HEK293 (cell line): ENCODE results near the gene DCST2.

Experiments
- CTCF ChIA-PET: fragments of 350-600 bp; formaldehyde crosslinking; extraction: SDS; loops from one replicate; lab custom pipeline; 2021; ENCODE audit warnings: antibody characterized with exemption; lab: Yijun Ruan, JAX
- POLR2A ChIA-PET: fragments of 300-600 bp; formaldehyde crosslinking; extraction: SDS; loops from one replicate; lab custom pipeline; 2020; ENCODE audit warnings: antibody characterized with exemption, inconsistent platforms; lab: Yijun Ruan, JAX
- H3K27ac ChIP-seq: fragments of 200-500 bp; sonication (Bioruptor generic); 2 replicates; pipeline ENCODE4 v1.5.1; 2014; ENCODE audit warnings: low read depth, low read length, control low read depth, inconsistent platforms; ENCODE audit errors: extremely low read depth
- H3K36me3 ChIP-seq, 2 experiments: fragments of 200-500 bp in 1 of 2; sonication (Bioruptor generic) in 1 of 2; 1 replicate in 1 of 2; 2 replicates in 1 of 2; pipeline ENCODE4 v1.5.1; 2014 to 2017; ENCODE audit warnings: inconsistent platforms in 2 of 2, low read length in 2 of 2; ENCODE audit not compliant: control insufficient read depth in 2 of 2, insufficient read depth in 1 of 2
- H3K4me1 ChIP-seq: fragments of 200-500 bp; sonication (Bioruptor generic); 2 replicates; pipeline ENCODE4 v1.5.1; 2014; ENCODE audit warnings: mild to moderate bottlenecking, low read length, inconsistent platforms; ENCODE audit not compliant: control insufficient read depth, insufficient read depth
- H3K4me3 ChIP-seq: 2 replicates; pipeline ENCODE4 v1.5.1; 2011; ENCODE audit warnings: low read depth, mild to moderate bottlenecking, control low read depth, low read length, moderate library complexity
- H3K9me3 ChIP-seq: fragments of 200-500 bp; sonication (Bioruptor generic); 2 replicates; pipeline ENCODE4 v1.5.1; 2014; ENCODE audit warnings: low read depth, low read length, inconsistent platforms; ENCODE audit not compliant: control insufficient read depth, insufficient read depth
- HOXA7 ChIP-seq: sonication (generic); formaldehyde crosslinking; IDR thresholded peaks from 2 replicates; pipeline ENCODE4 v1.8.1; 2022; ENCODE audit warnings: missing genetic modification reagents, borderline replicate concordance
- IKZF3 ChIP-seq: fragments of 450-650 bp; IDR thresholded peaks from 2 replicates; pipeline ENCODE4 v1.5.0; 2018; ENCODE audit warnings: missing biosample characterization, mild to moderate bottlenecking, missing genetic modification characterization, moderate library complexity
- KLF16 ChIP-seq: fragments of 450-650 bp; formaldehyde crosslinking; IDR thresholded peaks from 2 replicates; pipeline ENCODE4 v1.5.1; 2017; ENCODE audit warnings: missing biosample characterization, missing genetic modification characterization
- KLF8 ChIP-seq: fragments of 450-650 bp; formaldehyde crosslinking; IDR thresholded peaks from 2 replicates; pipeline ENCODE4 v1.5.1; 2016; ENCODE audit warnings: missing biosample characterization, missing genetic modification characterization
- PRDM2 ChIP-seq: fragments of 450-650 bp; formaldehyde crosslinking; IDR thresholded peaks from 2 replicates; pipeline ENCODE4 v1.5.1; 2016; ENCODE audit warnings: missing biosample characterization, missing genetic modification characterization, borderline replicate concordance
- REST ChIP-seq: fragments of 450-650 bp; formaldehyde crosslinking; IDR thresholded peaks from 2 replicates; pipeline ENCODE4 v1.5.1; 2016; ENCODE audit warnings: missing biosample characterization, missing genetic modification characterization
- SALL2 ChIP-seq: fragments of 450-650 bp; formaldehyde crosslinking; IDR thresholded peaks from 2 replicates; pipeline ENCODE4 v1.5.0; 2017; ENCODE audit warnings: missing biosample characterization, mild to moderate bottlenecking, missing genetic modification characterization, borderline replicate concordance
- SCRT1 ChIP-seq: fragments of 450-650 bp; formaldehyde crosslinking; IDR thresholded peaks from 2 replicates; pipeline ENCODE4 v1.5.1; 2016; ENCODE audit warnings: missing biosample characterization, missing genetic modification characterization, borderline replicate concordance
- SCRT2 ChIP-seq: fragments of 450-650 bp; formaldehyde crosslinking; IDR thresholded peaks from 2 replicates; pipeline ENCODE4 v1.5.1; 2016; ENCODE audit warnings: missing biosample characterization, missing genetic modification characterization
- SP2 ChIP-seq: fragments of 450-650 bp; formaldehyde crosslinking; IDR thresholded peaks from 2 replicates; pipeline ENCODE4 v1.5.1; 2016; ENCODE audit warnings: missing biosample characterization, missing genetic modification characterization
- ZBTB20 ChIP-seq: fragments of 450-650 bp; formaldehyde crosslinking; IDR thresholded peaks from 2 replicates; pipeline ENCODE4 v1.5.1; 2016; ENCODE audit warnings: missing biosample characterization, missing genetic modification characterization
- ZBTB8A ChIP-seq: fragments of 450-650 bp; formaldehyde crosslinking; IDR thresholded peaks from 2 replicates; pipeline ENCODE4 v1.5.1; 2016; ENCODE audit warnings: missing biosample characterization, missing genetic modification characterization
- ZFP37 ChIP-seq: fragments of 450-650 bp; formaldehyde crosslinking; IDR thresholded peaks from 2 replicates; pipeline ENCODE4 v1.5.1; 2016; ENCODE audit warnings: missing biosample characterization, missing genetic modification characterization
- ZNF138 ChIP-seq: fragments of 450-650 bp; formaldehyde crosslinking; IDR thresholded peaks from 2 replicates; pipeline ENCODE4 v1.5.1; 2016; ENCODE audit warnings: missing biosample characterization, missing genetic modification characterization, borderline replicate concordance
- ZNF184 ChIP-seq: fragments of 450-650 bp; IDR thresholded peaks from 2 replicates; pipeline ENCODE4 v1.5.1; 2018; ENCODE audit warnings: missing biosample characterization, mild to moderate bottlenecking, missing genetic modification characterization
- ZNF266 ChIP-seq: fragments of 450-650 bp; formaldehyde crosslinking; IDR thresholded peaks from 2 replicates; pipeline ENCODE4 v1.5.1; 2016; ENCODE audit warnings: missing biosample characterization, missing genetic modification characterization, low read depth
- ZNF292 ChIP-seq: fragments of 450-650 bp; formaldehyde crosslinking; IDR thresholded peaks from 2 replicates; pipeline ENCODE4 v1.5.1; 2016; ENCODE audit warnings: low read depth, missing biosample characterization, missing genetic modification characterization, borderline replicate concordance
- ZNF488 ChIP-seq: fragments of 450-650 bp; formaldehyde crosslinking; IDR thresholded peaks from 2 replicates; pipeline ENCODE4 v1.5.1; 2016; ENCODE audit warnings: missing biosample characterization, missing genetic modification characterization
- ZNF560 ChIP-seq: fragments of 450-650 bp; formaldehyde crosslinking; IDR thresholded peaks from 2 replicates; pipeline ENCODE4 v1.5.1; 2017; ENCODE audit warnings: missing biosample characterization, missing genetic modification characterization, borderline replicate concordance
- ZNF561 ChIP-seq: fragments of 450-650 bp; IDR thresholded peaks from 2 replicates; pipeline ENCODE4 v1.5.1; 2018; ENCODE audit warnings: missing biosample characterization, missing genetic modification characterization, borderline replicate concordance
- ZNF623 ChIP-seq: fragments of 450-650 bp; formaldehyde crosslinking; IDR thresholded peaks from 2 replicates; pipeline ENCODE4 v1.5.1; 2016; ENCODE audit warnings: missing biosample characterization, missing genetic modification characterization
- ZNF624 ChIP-seq: fragments of 450-650 bp; formaldehyde crosslinking; IDR thresholded peaks from 2 replicates; pipeline ENCODE4 v1.5.1; 2017; ENCODE audit warnings: missing biosample characterization, missing genetic modification characterization
- TF ChIP-seq, protein P1 (sequence below): fragments of 450-650 bp; formaldehyde crosslinking; IDR thresholded peaks from 2 replicates; pipeline ENCODE4 v1.5.1; 2016; ENCODE audit warnings: missing biosample characterization, missing genetic modification characterization
- TF ChIP-seq, protein P2 (sequence below): fragments of 450-650 bp; IDR thresholded peaks from 2 replicates; pipeline ENCODE4 v1.5.1; 2018; ENCODE audit warnings: missing biosample characterization, mild to moderate bottlenecking, missing genetic modification characterization

DCST2 gene

DNA sequence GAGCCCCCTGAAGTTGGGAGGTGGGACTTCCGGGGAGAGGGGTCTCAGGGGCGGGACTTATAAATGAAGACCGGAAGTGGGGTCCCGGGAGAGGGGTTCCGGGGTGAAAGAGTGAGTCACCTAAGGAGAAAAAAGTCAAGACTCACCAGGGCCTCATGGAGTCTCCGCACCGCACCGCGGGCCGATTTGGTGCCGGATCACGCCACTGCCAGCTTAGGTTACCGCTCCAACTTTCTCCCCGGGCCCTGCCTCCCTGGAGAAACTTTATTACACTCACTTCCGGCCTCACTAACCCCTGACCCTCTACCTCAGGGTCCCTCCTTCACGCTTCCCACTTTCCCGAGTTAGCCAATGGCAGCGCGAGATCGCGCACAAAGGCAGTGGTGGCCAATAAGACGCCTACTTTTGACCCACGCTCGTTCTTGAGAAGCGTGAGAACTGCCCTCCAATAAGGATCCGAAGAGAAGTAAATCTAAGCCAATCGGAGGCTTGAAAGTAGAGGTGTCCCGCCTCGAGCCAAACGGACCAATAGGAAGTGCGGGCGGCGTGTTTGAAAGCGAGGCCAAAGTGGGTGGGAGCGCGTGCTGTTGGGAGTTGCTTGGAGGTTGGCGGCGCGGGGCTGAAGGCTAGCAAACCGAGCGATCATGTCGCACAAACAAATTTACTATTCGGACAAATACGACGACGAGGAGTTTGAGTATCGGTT, 59.3 kb downstream of the DCST2 start, which contains the start of gene CKS1B:
CKS1B (plus strand) TSS at position 580 of the 706 bp plus-strand sequence; CDS start at position 645, 65 bp downstream.
- CTCF ChIA-PET, result interaction anchor here (0.8 to 2.7 kb wide), 9 partner anchors 9 to 86 kb away, joined by 3 to 16 read pairs (median 5); partner anchors contain the start of genes FLAD1 and PYGO2
- peaks cover 0 to 16% of the 10 kb centered on the region in 2 experiments; a peak in 2 of 3 replicates for H3K36me3 ChIP-seq
- peaks cover 12% of the 10 kb centered on the region for H3K4me1 ChIP-seq
- TF ChIP-seq KLF16 (tag by site-specific recombination) (no peak; the same call in 1 of the 2 replicates), SP2 (tag by site-specific recombination) (peak; percentile 96), ZNF561 (tag by site-specific recombination) (peak; percentile 72; the same call in 1 of the 2 replicates), HOXA7 (no peak), ZBTB20 (peak; percentile 99), ZNF624 (no peak), ZNF623 (tag by site-specific recombination) (no peak), SCRT1 (tag by site-specific recombination) (no peak), ZNF266 (no peak), REST (tag by site-specific recombination) (no peak), SALL2 (no peak), KLF8 (tag by site-specific recombination) (peak; percentile 11; the same call in 1 of the 2 replicates), PRDM2 (no peak), ZNF488 (tag by site-specific recombination) (no peak), ZFP37 (no peak), ZBTB8A (tag by site-specific recombination) (no peak; the same call in 1 of the 2 replicates), ZNF560 (tag by site-specific recombination) (no peak), ZNF184 (tag by site-specific recombination) (0 out of 2 replicates have a peak, but pooled peaks have one; percentile 40), SCRT2 (tag by site-specific recombination) (no peak), ZNF138 (tag by site-specific recombination) (no peak), ZNF292 (tag by site-specific recombination) (no peak), IKZF3 (tag by site-specific recombination) (no peak; the same call in 1 of the 2 replicates)
- TF ChIP-seq, protein P1, sequence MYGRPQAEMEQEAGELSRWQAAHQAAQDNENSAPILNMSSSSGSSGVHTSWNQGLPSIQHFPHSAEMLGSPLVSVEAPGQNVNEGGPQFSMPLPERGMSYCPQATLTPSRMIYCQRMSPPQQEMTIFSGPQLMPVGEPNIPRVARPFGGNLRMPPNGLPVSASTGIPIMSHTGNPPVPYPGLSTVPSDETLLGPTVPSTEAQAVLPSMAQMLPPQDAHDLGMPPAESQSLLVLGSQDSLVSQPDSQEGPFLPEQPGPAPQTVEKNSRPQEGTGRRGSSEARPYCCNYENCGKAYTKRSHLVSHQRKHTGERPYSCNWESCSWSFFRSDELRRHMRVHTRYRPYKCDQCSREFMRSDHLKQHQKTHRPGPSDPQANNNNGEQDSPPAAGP, result peak; percentile 71
- TF ChIP-seq, protein P2, sequence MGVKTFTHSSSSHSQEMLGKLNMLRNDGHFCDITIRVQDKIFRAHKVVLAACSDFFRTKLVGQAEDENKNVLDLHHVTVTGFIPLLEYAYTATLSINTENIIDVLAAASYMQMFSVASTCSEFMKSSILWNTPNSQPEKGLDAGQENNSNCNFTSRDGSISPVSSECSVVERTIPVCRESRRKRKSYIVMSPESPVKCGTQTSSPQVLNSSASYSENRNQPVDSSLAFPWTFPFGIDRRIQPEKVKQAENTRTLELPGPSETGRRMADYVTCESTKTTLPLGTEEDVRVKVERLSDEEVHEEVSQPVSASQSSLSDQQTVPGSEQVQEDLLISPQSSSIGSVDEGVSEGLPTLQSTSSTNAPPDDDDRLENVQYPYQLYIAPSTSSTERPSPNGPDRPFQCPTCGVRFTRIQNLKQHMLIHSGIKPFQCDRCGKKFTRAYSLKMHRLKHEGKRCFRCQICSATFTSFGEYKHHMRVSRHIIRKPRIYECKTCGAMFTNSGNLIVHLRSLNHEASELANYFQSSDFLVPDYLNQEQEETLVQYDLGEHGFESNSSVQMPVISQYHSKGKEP, result no peak

More for the DNA sequence above, 59.3 kb downstream of the DCST2 start, which contains the start of gene CKS1B:
- Histone ChIP-seq H3K4me3 (peak within 1 kb of the TSS; percentile 68), H3K9me3 (no peaks in the 10 kb centered on the region), H3K27ac (peak within 1 kb of the TSS; percentile 76)
- POLR2A ChIA-PET, result interaction anchor here (0.7 to 6.0 kb wide), 15 partner anchors 9 to 111 kb away, joined by 3 to 69 read pairs (median 8); partner anchors contain the start of genes ADAM15, FLAD1, LENEP and PBXIP1
